Left ventricle myocardium inferior (tissue), 1 donor: ENCODE data around the gene MDC1. TPM values are rescaled to one million over a fixed set of nuclear protein-coding genes. Genes with fewer than 3 reads are reported as not detected.
A peak's percentile ranks its signal among the peaks of the same experiment; 100 is the strongest.

ENCODE experiments used
- DNase-seq: peaks from one replicate; pipeline ENCODE4 v3.0.0-alpha.2; 2020
- H3K27ac ChIP-seq: fragments of 200-600 bp; replicated peaks from 2 replicates; pipeline ENCODE4 v1.8.0; 2021
- H3K27me3 ChIP-seq: fragments of 200-600 bp; 2 replicates; pipeline ENCODE4 v1.8.0; 2021; ENCODE audit warnings: low read depth
- H3K36me3 ChIP-seq: fragments of 200-600 bp; 2 replicates; pipeline ENCODE4 v1.8.0; 2021
- H3K4me1 ChIP-seq: fragments of 200-600 bp; 2 replicates; pipeline ENCODE4 v1.8.0; 2021
- H3K4me3 ChIP-seq: fragments of 200-600 bp; 2 replicates; pipeline ENCODE4 v1.8.0; 2021; ENCODE audit warnings: mild to moderate bottlenecking, moderate library complexity
- H3K9me3 ChIP-seq: fragments of 200-600 bp; replicated peaks from 2 replicates; pipeline ENCODE4 v1.8.0; 2021
- intact Hi-C: fragments of 100-400 bp; cut with micrococcal nuclease; formaldehyde crosslinking; loops from one replicate; pipeline ENCODE4 v1.11.0; 2022
- total RNA-seq: library from RNA; stranded (reverse); fragmentation: NEBNext Ultra II Directional; extraction: Animal tissue kit (Norgen Biotek cat#: 25700); gene quantifications from one replicate; pipeline ENCODE4 v1.2.1, GENCODE V29; 2021
- TF ChIP-seq, protein P1 (sequence below): fragments of 200-600 bp; IDR thresholded peaks from 2 replicates; pipeline ENCODE4 v1.8.0; 2021; ENCODE audit warnings: antibody characterized with exemption, mild to moderate bottlenecking, borderline replicate concordance
- donor health status: DM: no; HTN: yes; CAD: no; lungs with severe emphysema.

MDC1 gene
- total RNA-seq, 1 donor from 2014 or later, result 14.1 TPM

GRCh38 chr6:30683183-30683979 is 33.7 kb downstream of the MDC1 start:
- Histone ChIP-seq H3K27ac (peak overlapping the region; percentile 97), H3K4me1 (peaks cover 97% of the 10 kb centered on the region), H3K27me3 (no peaks in the 10 kb centered on the region), H3K4me3 (peak overlapping the region; percentile 83), H3K36me3 (peaks cover 17% of the 10 kb centered on the region), H3K9me3 (no peaks in the 10 kb centered on the region)
- intact Hi-C loops, result no loop called here
- DNase-seq, result peak; percentile 37
- TF ChIP-seq, protein P1, sequence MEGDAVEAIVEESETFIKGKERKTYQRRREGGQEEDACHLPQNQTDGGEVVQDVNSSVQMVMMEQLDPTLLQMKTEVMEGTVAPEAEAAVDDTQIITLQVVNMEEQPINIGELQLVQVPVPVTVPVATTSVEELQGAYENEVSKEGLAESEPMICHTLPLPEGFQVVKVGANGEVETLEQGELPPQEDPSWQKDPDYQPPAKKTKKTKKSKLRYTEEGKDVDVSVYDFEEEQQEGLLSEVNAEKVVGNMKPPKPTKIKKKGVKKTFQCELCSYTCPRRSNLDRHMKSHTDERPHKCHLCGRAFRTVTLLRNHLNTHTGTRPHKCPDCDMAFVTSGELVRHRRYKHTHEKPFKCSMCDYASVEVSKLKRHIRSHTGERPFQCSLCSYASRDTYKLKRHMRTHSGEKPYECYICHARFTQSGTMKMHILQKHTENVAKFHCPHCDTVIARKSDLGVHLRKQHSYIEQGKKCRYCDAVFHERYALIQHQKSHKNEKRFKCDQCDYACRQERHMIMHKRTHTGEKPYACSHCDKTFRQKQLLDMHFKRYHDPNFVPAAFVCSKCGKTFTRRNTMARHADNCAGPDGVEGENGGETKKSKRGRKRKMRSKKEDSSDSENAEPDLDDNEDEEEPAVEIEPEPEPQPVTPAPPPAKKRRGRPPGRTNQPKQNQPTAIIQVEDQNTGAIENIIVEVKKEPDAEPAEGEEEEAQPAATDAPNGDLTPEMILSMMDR, result no peak

- intact Hi-C loops, result no loop called here
- H3K27me3 ChIP-seq, result no peaks in the 10 kb centered on the region
- H3K4me1 ChIP-seq, result peaks cover 88% of the 10 kb centered on the region
- peak overlapping the region; percentile 97 for H3K27ac ChIP-seq
- TF ChIP-seq, protein P1, result no peak
- H3K9me3 ChIP-seq, result no peaks in the 10 kb centered on the region
- H3K36me3 ChIP-seq, result peaks cover 27% of the 10 kb centered on the region
- peak; percentile 85 for DNase-seq
- H3K4me3 ChIP-seq, result peak overlapping the region; percentile 83
Measured at GRCh38 chr6:30682143-30683117, 34.7 kb downstream of the MDC1 start.

DNA sequence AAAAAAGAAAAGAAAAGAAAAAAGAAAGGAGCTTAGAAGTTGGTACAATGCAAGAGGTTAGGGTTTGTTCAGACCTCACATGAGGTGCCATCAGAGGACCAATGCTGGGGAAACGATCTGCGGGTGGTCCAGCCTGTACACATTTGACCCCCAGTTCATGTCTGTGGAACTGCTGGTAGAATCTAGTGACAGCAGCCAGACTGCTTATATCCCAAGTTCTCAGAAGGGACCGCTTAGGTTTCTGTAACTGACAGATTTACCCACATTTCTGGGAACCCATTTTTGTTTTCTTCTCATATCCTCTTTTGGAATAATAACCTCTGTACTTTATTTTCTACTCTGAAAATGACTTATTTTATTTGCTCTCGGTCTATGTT is 35.3 kb downstream of the MDC1 start:
- intact Hi-C loops, result no loop called here
- H3K36me3 ChIP-seq, result peaks cover 34% of the 10 kb centered on the region
- peak overlapping the region; percentile 83 for H3K4me3 ChIP-seq
- H3K27ac ChIP-seq, result peak overlapping the region; percentile 97
- H3K4me1 ChIP-seq, result peaks cover 81% of the 10 kb centered on the region
- TF ChIP-seq, protein P1, result no peak
- H3K27me3 ChIP-seq, result no peaks in the 10 kb centered on the region
- H3K9me3 ChIP-seq, result no peaks in the 10 kb centered on the region
- no peak for DNase-seq

GRCh38 chr6:30679765-30680535 is 37.1 kb downstream of the MDC1 start:
- Histone ChIP-seq H3K4me1 (peaks cover 65% of the 10 kb centered on the region), H3K27ac (peak overlapping the region; percentile 43), H3K27me3 (no peaks in the 10 kb centered on the region), H3K9me3 (no peaks in the 10 kb centered on the region), H3K4me3 (peak overlapping the region; percentile 83), H3K36me3 (peaks cover 44% of the 10 kb centered on the region)
- TF ChIP-seq, protein P1, result no peak
- no peak for DNase-seq
- intact Hi-C loops, result loop anchor here (2.0 kb wide), 1 partner anchor 43 kb away; no protein-coding TSS in a partner anchor
